SHP77 treated with DMSO at 0.1 percent for 48 hours (cell line): ENCODE data around the gene CRYBG3.

Experiments used
- DNase-seq: peaks from one replicate; lab custom pipeline; 2025; lab: John Stamatoyannopoulos, UW

Gene CRYBG3

GRCh38 chr3:97838393-97838792 is 16.6 kb downstream of the CRYBG3 start:
- no peak for DNase-seq

GRCh38 chr3:97839944-97840343 is 18.1 kb downstream of the CRYBG3 start:
- no peak for DNase-seq

GRCh38 chr3:97841304-97841703 is 19.5 kb downstream of the CRYBG3 start:
- no peak for DNase-seq

GRCh38 chr3:97841956-97842355 is 20.1 kb downstream of the CRYBG3 start:
- no peak for DNase-seq

GRCh38 chr3:97848779-97849178 is 27.0 kb downstream of the CRYBG3 start:
- DNase-seq: no peak

- DNase-seq: no peak
Measured at GRCh38 chr3:97857401-97857800, 35.6 kb downstream of the CRYBG3 start.

GRCh38 chr3:97860364-97860763 is 38.6 kb downstream of the CRYBG3 start:
- DNase-seq: no peak

- DNase-seq: no peak
Measured at GRCh38 chr3:97862582-97862981, 40.8 kb downstream of the CRYBG3 start.

GRCh38 chr3:97863031-97863430 is 41.2 kb downstream of the CRYBG3 start:
- no peak for DNase-seq

GRCh38 chr3:97863775-97864174 is 42.0 kb downstream of the CRYBG3 start:
- no peak for DNase-seq

- DNase-seq: no peak
Measured at GRCh38 chr3:97871186-97871585, 49.4 kb downstream of the CRYBG3 start.

- no peak for DNase-seq
Measured at GRCh38 chr3:97871801-97872524, 50.2 kb downstream of the CRYBG3 start.

- DNase-seq: no peak
Measured at GRCh38 chr3:97872525-97873042, 50.8 kb downstream of the CRYBG3 start.

- no peak for DNase-seq
Measured at GRCh38 chr3:97880267-97880666, 58.5 kb downstream of the CRYBG3 start.

- peak; percentile 66 for DNase-seq
Measured at GRCh38 chr3:97882975-97883598, 61.3 kb downstream of the CRYBG3 start.

- no peak for DNase-seq
Measured at GRCh38 chr3:97883736-97884135, 61.9 kb downstream of the CRYBG3 start.

GRCh38 chr3:97884586-97885123 is 62.8 kb downstream of the CRYBG3 start:
- DNase-seq: no peak

- no peak for DNase-seq
Measured at GRCh38 chr3:97885931-97886824, 64.4 kb downstream of the CRYBG3 start.

- no peak for DNase-seq
Measured at GRCh38 chr3:97889814-97890213, 68.0 kb downstream of the CRYBG3 start.

- no peak for DNase-seq
Measured at GRCh38 chr3:97892852-97893251, 71.0 kb downstream of the CRYBG3 start.

- DNase-seq: no peak
Measured at GRCh38 chr3:97895216-97895615, 73.4 kb downstream of the CRYBG3 start.

GRCh38 chr3:97896129-97896528 is 74.3 kb downstream of the CRYBG3 start:
- no peak for DNase-seq
